ENCODE data around the gene ABLIM1. TPM values are rescaled to one million over a fixed set of nuclear protein-coding genes. Genes with fewer than 3 reads are reported as not detected.
A peak's percentile ranks its signal among the peaks of the same experiment; 100 is the strongest.

ABLIM1 gene
- total RNA-seq, 2 experiments from 2014 or later: 91.5 to 97.9 TPM

- no peak overlapping the region for H3K27ac Mint-ChIP-seq
- ChIA-PET POLR2A (no interaction called here), CTCF (interaction anchor here (0.7 to 6.2 kb wide), 12 partner anchors 23 to 304 kb away, joined by 3 to 76 read pairs (median 5); partner anchors contain the start of gene FHIP2A)
- no peak for DNase-seq
- H3K27me3 Mint-ChIP-seq: no peaks in the 10 kb centered on the region
- H3K4me3 Mint-ChIP-seq: no peak overlapping the region
- no peaks in the 10 kb centered on the region for H3K9me3 Mint-ChIP-seq
- no peaks in the 10 kb centered on the region for H3K36me3 Mint-ChIP-seq (ENCODE audit: low read depth)
- H3K4me1 Mint-ChIP-seq: peaks cover 23% of the 10 kb centered on the region
These were observed 107.1 kb downstream of the ABLIM1 start for GRCh38 chr10:114550756-114551635.

- Mint-ChIP-seq H3K4me3 (no peak overlapping the region), H3K9me3 (no peaks in the 10 kb centered on the region), H3K27me3 (no peaks in the 10 kb centered on the region), H3K36me3 (ENCODE audit: low read depth) (no peaks in the 10 kb centered on the region), H3K4me1 (peaks cover 44% of the 10 kb centered on the region), H3K27ac (no peak overlapping the region)
- ChIA-PET POLR2A (no interaction called here), CTCF (interaction anchor here (0.8 to 6.2 kb wide), 12 partner anchors 21 to 331 kb away, joined by 3 to 76 read pairs (median 5); partner anchors contain the start of gene FHIP2A)
- DNase-seq: no peak
These were observed 109.4 kb downstream of the ABLIM1 start for GRCh38 chr10:114548662-114549061.

- no peak for DNase-seq
- Mint-ChIP-seq H3K27ac (no peak overlapping the region), H3K36me3 (ENCODE audit: low read depth) (no peaks in the 10 kb centered on the region), H3K4me3 (no peak overlapping the region), H3K27me3 (no peaks in the 10 kb centered on the region), H3K4me1 (peaks cover 55% of the 10 kb centered on the region), H3K9me3 (no peaks in the 10 kb centered on the region)
- POLR2A ChIA-PET: no interaction called here
- CTCF ChIA-PET: interaction anchor here (0.8 to 8.8 kb wide), 11 partner anchors 20 to 274 kb away, joined by 3 to 93 read pairs (median 5); partner anchors contain the start of gene FHIP2A
These were observed 110.6 kb downstream of the ABLIM1 start for GRCh38 chr10:114547514-114547913.

- ChIA-PET POLR2A (no interaction called here), CTCF (interaction anchor here (0.9 to 8.8 kb wide), 5 partner anchors 21 to 275 kb away, joined by 4 to 93 read pairs (median 7); partner anchors contain the start of gene FHIP2A)
- Mint-ChIP-seq H3K9me3 (no peaks in the 10 kb centered on the region), H3K27me3 (no peaks in the 10 kb centered on the region), H3K36me3 (ENCODE audit: low read depth) (no peaks in the 10 kb centered on the region), H3K27ac (no peak overlapping the region), H3K4me1 (peaks cover 60% of the 10 kb centered on the region), H3K4me3 (no peak overlapping the region)
- DNase-seq: no peak
These were observed 111.0 kb downstream of the ABLIM1 start for GRCh38 chr10:114547056-114547455.

GRCh38 chr10:114545819-114546218 is 112.3 kb downstream of the ABLIM1 start:
- Mint-ChIP-seq H3K9me3 (no peaks in the 10 kb centered on the region), H3K27ac (no peak overlapping the region), H3K4me1 (peaks cover 72% of the 10 kb centered on the region), H3K4me3 (no peak overlapping the region), H3K27me3 (no peaks in the 10 kb centered on the region), H3K36me3 (ENCODE audit: low read depth) (no peaks in the 10 kb centered on the region)
- POLR2A ChIA-PET: interaction anchor here (2.3 to 10.0 kb wide), 4 partner anchors 21 to 276 kb away, joined by 10 to 211 read pairs (median 46); partner anchors contain the start of gene FHIP2A
- CTCF ChIA-PET: interaction anchor here (0.7 to 8.8 kb wide), 9 partner anchors 10 to 284 kb away, joined by 3 to 93 read pairs (median 4); partner anchors contain the start of gene FHIP2A
- no peak for DNase-seq

GRCh38 chr10:114545071-114545470 is 113.0 kb downstream of the ABLIM1 start:
- H3K4me1 Mint-ChIP-seq: peaks cover 80% of the 10 kb centered on the region
- POLR2A ChIA-PET: interaction anchor here (0.6 to 10.0 kb wide), 9 partner anchors 20 to 277 kb away, joined by 3 to 211 read pairs (median 10); partner anchors contain the start of gene FHIP2A
- CTCF ChIA-PET: interaction anchor here (0.7 to 8.8 kb wide), 12 partner anchors 11 to 284 kb away, joined by 3 to 93 read pairs (median 6); partner anchors contain the start of gene FHIP2A
- H3K27me3 Mint-ChIP-seq: no peaks in the 10 kb centered on the region
- H3K36me3 Mint-ChIP-seq (ENCODE audit: low read depth): no peaks in the 10 kb centered on the region
- H3K27ac Mint-ChIP-seq: peak overlapping the region; percentile 98
- H3K4me3 Mint-ChIP-seq: no peak overlapping the region
- no peak for DNase-seq
- no peaks in the 10 kb centered on the region for H3K9me3 Mint-ChIP-seq

- Mint-ChIP-seq H3K27me3 (no peaks in the 10 kb centered on the region), H3K4me3 (peak overlapping the region; percentile 70), H3K27ac (peak overlapping the region; percentile 98), H3K36me3 (ENCODE audit: low read depth) (no peaks in the 10 kb centered on the region), H3K4me1 (peaks cover 89% of the 10 kb centered on the region), H3K9me3 (no peaks in the 10 kb centered on the region)
- peak; percentile 90 for DNase-seq
- CTCF ChIA-PET: interaction anchor here (1.0 to 8.8 kb wide), 12 partner anchors 12 to 278 kb away, joined by 3 to 93 read pairs (median 4); no protein-coding TSS in a partner anchor
- POLR2A ChIA-PET: interaction anchor here (0.6 to 10.0 kb wide), 16 partner anchors 13 to 683 kb away, joined by 3 to 211 read pairs (median 4); partner anchors contain the start of genes FHIP2A and TRUB1
These were observed 113.9 kb downstream of the ABLIM1 start for GRCh38 chr10:114544045-114544659.

GRCh38 chr10:114543456-114543855 is 114.6 kb downstream of the ABLIM1 start:
- peak overlapping the region; percentile 98 for H3K27ac Mint-ChIP-seq
- H3K27me3 Mint-ChIP-seq: no peaks in the 10 kb centered on the region
- ChIA-PET POLR2A (interaction anchor here (1.1 to 10.0 kb wide), 12 partner anchors 12 to 312 kb away, joined by 3 to 211 read pairs (median 8); partner anchors contain the start of gene FHIP2A), CTCF (interaction anchor here (0.7 to 8.8 kb wide), 6 partner anchors 12 to 161 kb away, joined by 3 to 93 read pairs (median 4); no protein-coding TSS in a partner anchor)
- H3K9me3 Mint-ChIP-seq: no peaks in the 10 kb centered on the region
- H3K36me3 Mint-ChIP-seq (ENCODE audit: low read depth): no peaks in the 10 kb centered on the region
- DNase-seq: no peak
- peak overlapping the region; percentile 70 for H3K4me3 Mint-ChIP-seq
- H3K4me1 Mint-ChIP-seq: peaks cover 91% of the 10 kb centered on the region

GRCh38 chr10:114542373-114542772 is 115.7 kb downstream of the ABLIM1 start:
- ChIA-PET CTCF (interaction anchor here (0.7 to 8.8 kb wide), 8 partner anchors 17 to 279 kb away, joined by 3 to 93 read pairs (median 10); partner anchors contain the start of gene FHIP2A), POLR2A (interaction anchor here (0.6 to 10.0 kb wide), 10 partner anchors 11 to 370 kb away, joined by 3 to 211 read pairs (median 8); partner anchors contain the start of gene FHIP2A)
- no peaks in the 10 kb centered on the region for H3K36me3 Mint-ChIP-seq (ENCODE audit: low read depth)
- peak overlapping the region; percentile 98 for H3K27ac Mint-ChIP-seq
- H3K4me1 Mint-ChIP-seq: peaks cover 93% of the 10 kb centered on the region
- no peak overlapping the region for H3K4me3 Mint-ChIP-seq
- no peaks in the 10 kb centered on the region for H3K27me3 Mint-ChIP-seq
- no peak for DNase-seq
- H3K9me3 Mint-ChIP-seq: no peaks in the 10 kb centered on the region

- Mint-ChIP-seq H3K9me3 (no peaks in the 10 kb centered on the region), H3K27me3 (no peaks in the 10 kb centered on the region), H3K27ac (peak overlapping the region; percentile 98), H3K4me3 (peak overlapping the region; percentile 52), H3K4me1 (peaks cover 90% of the 10 kb centered on the region), H3K36me3 (ENCODE audit: low read depth) (peaks cover 1% of the 10 kb centered on the region)
- CTCF ChIA-PET: interaction anchor here (0.7 to 8.8 kb wide), 15 partner anchors 8 to 338 kb away, joined by 3 to 93 read pairs (median 5); partner anchors contain the start of gene FHIP2A
- POLR2A ChIA-PET: interaction anchor here (0.7 to 10.0 kb wide), 13 partner anchors 10 to 861 kb away, joined by 3 to 211 read pairs (median 6); partner anchors contain the start of gene FHIP2A
- no peak for DNase-seq
These were observed 116.3 kb downstream of the ABLIM1 start for GRCh38 chr10:114541797-114542160.

GRCh38 chr10:114541081-114541796 is 116.8 kb downstream of the ABLIM1 start:
- Mint-ChIP-seq H3K9me3 (peaks cover 2% of the 10 kb centered on the region), H3K27me3 (no peaks in the 10 kb centered on the region), H3K36me3 (ENCODE audit: low read depth) (peaks cover 4% of the 10 kb centered on the region), H3K4me3 (peak overlapping the region; percentile 52), H3K27ac (peak overlapping the region; percentile 98), H3K4me1 (peaks cover 91% of the 10 kb centered on the region)
- DNase-seq: peak; percentile 83
- ChIA-PET POLR2A (interaction anchor here (0.7 to 10.0 kb wide), 13 partner anchors 9 to 860 kb away, joined by 3 to 211 read pairs (median 6); partner anchors contain the start of gene FHIP2A), CTCF (interaction anchor here (0.7 to 8.8 kb wide), 13 partner anchors 9 to 338 kb away, joined by 3 to 93 read pairs (median 7); partner anchors contain the start of gene FHIP2A)
